NCI-H2081 (cell line): Measurements from ENCODE around the gene TOR1B.
A peak's percentile ranks its signal among the peaks of the same experiment; 100 is the strongest.

Experiments used
- DNase-seq, 2 experiments: peaks; one replicate each; lab custom pipeline; 2025; lab: John Stamatoyannopoulos, UW

TOR1B gene

GRCh38 chr9:129814432-129815223 is 11.6 kb downstream of the TOR1B start:
- DNase-seq, result no peak

GRCh38 chr9:129815278-129815677 is 12.3 kb downstream of the TOR1B start:
- DNase-seq, result no peak

GRCh38 chr9:129816501-129817435 is 13.8 kb downstream of the TOR1B start:
- no peak for DNase-seq

- peak in 1 of 2 experiments; percentile 25 for DNase-seq
These were observed 20.0 kb downstream of the TOR1B start for GRCh38 chr9:129822898-129823541.

GRCh38 chr9:129823542-129823934 is 20.6 kb downstream of the TOR1B start:
- DNase-seq, result no peak

- DNase-seq, result peak; percentile 91 to 94
These were observed 21.1 kb downstream of the TOR1B start, which contains the start of gene TOR1A for GRCh38 chr9:129823935-129824601. TOR1A (minus strand) TSS chr9:129824136; CDS start chr9:129824085, 51 bp downstream.

- no peak for DNase-seq
These were observed 23.4 kb downstream of the TOR1B start for GRCh38 chr9:129826344-129826743.

- no peak for DNase-seq
These were observed 23.8 kb downstream of the TOR1B start for GRCh38 chr9:129826759-129827158.

GRCh38 chr9:129828051-129828450 is 25.1 kb downstream of the TOR1B start:
- DNase-seq, result no peak

GRCh38 chr9:129828969-129829368 is 26.0 kb downstream of the TOR1B start:
- DNase-seq, result no peak

- no peak for DNase-seq
These were observed 30.0 kb downstream of the TOR1B start for GRCh38 chr9:129832982-129833381.

GRCh38 chr9:129834489-129835127 is 31.6 kb downstream of the TOR1B start:
- no peak for DNase-seq

GRCh38 chr9:129835128-129835859 is 32.3 kb downstream of the TOR1B start, which contains the start of the genes C9orf78 and USP20:
C9orf78 (minus strand) TSS chr9:129835275; CDS start chr9:129835221, 54 bp downstream.
USP20 (plus strand) TSS chr9:129835458; CDS start chr9:129852556, 17,098 bp downstream.
- DNase-seq, result peak; percentile 96 to 98

- no peak for DNase-seq
These were observed 32.9 kb downstream of the TOR1B start for GRCh38 chr9:129835860-129836223.

GRCh38 chr9:129836311-129837007 is 33.5 kb downstream of the TOR1B start:
- DNase-seq, result no peak

GRCh38 chr9:129838707-129839259 is 35.8 kb downstream of the TOR1B start:
- no peak for DNase-seq

GRCh38 chr9:129839324-129840023 is 36.5 kb downstream of the TOR1B start:
- DNase-seq, result no peak

- peak; percentile 83 to 96 for DNase-seq
These were observed 37.0 kb downstream of the TOR1B start for GRCh38 chr9:129840034-129840433.

- DNase-seq, result no peak
These were observed 38.1 kb downstream of the TOR1B start for GRCh38 chr9:129841071-129841470.
